ENCODE measurements around the gene TAOK1. TPM values are rescaled to one million over a fixed set of nuclear protein-coding genes. Genes with fewer than 3 reads are reported as not detected.

TAOK1 gene
- total and polyA plus RNA-seq, 2 experiments from 2014 or later, result 5.2 to 46.1 TPM

GRCh38 chr17:29560316-29560715, 170.2 kb downstream of the TAOK1 start:
- no peak overlapping the region for H3K4me2 ChIP-seq
- TF ChIP-seq EZH2phosphoT487 (IDR thresholded peaks at IDR 0.05; ENCODE audit: low read depth, severe bottlenecking, unreplicated experiment), result no peak
- TF ChIP-seq CTCF (IDR thresholded peaks at IDR 0.05; ENCODE audit: poor library complexity), result no peak
- no peak for TF ChIP-seq EZH2 (IDR thresholded peaks at IDR 0.05; ENCODE audit: borderline replicate concordance)
- no peak overlapping the region for H3K27ac ChIP-seq
- no peaks in the 10 kb centered on the region for H3K9me3 ChIP-seq (ENCODE audit: low read depth)
- H3K9me2 ChIP-seq (replicated peaks; ENCODE audit: insufficient read depth), result no peaks in the 10 kb centered on the region
- H3K36me3 ChIP-seq (replicated peaks; ENCODE audit: insufficient read depth, low read depth), result no peaks in the 10 kb centered on the region
- H3K27me3 ChIP-seq, result no peaks in the 10 kb centered on the region
- WGBS (ENCODE audit: low lambda C conversion rate, missing lambda C conversion rate), result 73% methylated on average over 6 of the region's 6 CpGs
- peaks cover 13% of the 10 kb centered on the region for H3K4me1 ChIP-seq (ENCODE audit: insufficient read depth)
- no peaks in the 10 kb centered on the region for H4K20me1 ChIP-seq (ENCODE audit: insufficient read depth, poor library complexity, severe bottlenecking)
- DNase-seq (ENCODE audit: low spot score), result no peak
- no peak overlapping the region for H2AFZ ChIP-seq
- H3K4me3 ChIP-seq, result no peak overlapping the region
- H3K79me2 ChIP-seq, result peaks cover 8% of the 10 kb centered on the region

- Histone ChIP-seq H3K36me3 (replicated peaks; ENCODE audit: insufficient read depth, low read depth) (no peaks in the 10 kb centered on the region), H3K4me2 (peak overlapping the region; percentile 17), H3K9me3 (ENCODE audit: low read depth) (no peaks in the 10 kb centered on the region), H4K20me1 (ENCODE audit: insufficient read depth, poor library complexity, severe bottlenecking) (no peaks in the 10 kb centered on the region), H3K27me3 (no peaks in the 10 kb centered on the region), H3K9me2 (replicated peaks; ENCODE audit: insufficient read depth) (no peaks in the 10 kb centered on the region), H2AFZ (no peak overlapping the region), H3K27ac (no peak overlapping the region), H3K79me2 (peaks cover 8% of the 10 kb centered on the region), H3K4me3 (no peak overlapping the region), H3K4me1 (ENCODE audit: insufficient read depth) (peaks cover 22% of the 10 kb centered on the region)
- WGBS (ENCODE audit: low lambda C conversion rate, missing lambda C conversion rate), result 89% methylated on average over 17 of the region's 17 CpGs
- no peak for DNase-seq (ENCODE audit: low spot score)
- TF ChIP-seq EZH2 (IDR thresholded peaks at IDR 0.05; ENCODE audit: borderline replicate concordance) (no peak), CTCF (IDR thresholded peaks at IDR 0.05; ENCODE audit: poor library complexity) (no peak), EZH2phosphoT487 (IDR thresholded peaks at IDR 0.05; ENCODE audit: low read depth, severe bottlenecking, unreplicated experiment) (no peak)
These were observed 171.7 kb downstream of the TAOK1 start for GRCh38 chr17:29561554-29562517.

- no peak overlapping the region for H3K27ac ChIP-seq
These were observed 172.5 kb downstream of the TAOK1 start for GRCh38 chr17:29562615-29563014.

More at GRCh38 chr17:29562615-29563014, 172.5 kb downstream of the TAOK1 start:
- H3K9me3 ChIP-seq (ENCODE audit: low read depth), result no peaks in the 10 kb centered on the region
- peaks cover 22% of the 10 kb centered on the region for H3K4me1 ChIP-seq (ENCODE audit: insufficient read depth)
- H3K4me2 ChIP-seq, result no peak overlapping the region
- TF ChIP-seq EZH2phosphoT487 (IDR thresholded peaks at IDR 0.05; ENCODE audit: low read depth, severe bottlenecking, unreplicated experiment), result no peak
- TF ChIP-seq CTCF (IDR thresholded peaks at IDR 0.05; ENCODE audit: poor library complexity), result no peak
- TF ChIP-seq EZH2 (IDR thresholded peaks at IDR 0.05; ENCODE audit: borderline replicate concordance), result no peak
- no peak overlapping the region for H2AFZ ChIP-seq
- no peak for DNase-seq (ENCODE audit: low spot score)
- 93% methylated on average over 18 of the region's 18 CpGs for WGBS (ENCODE audit: low lambda C conversion rate, missing lambda C conversion rate)
- H3K4me3 ChIP-seq, result no peak overlapping the region
- H4K20me1 ChIP-seq (ENCODE audit: insufficient read depth, poor library complexity, severe bottlenecking), result no peaks in the 10 kb centered on the region
- peaks cover 8% of the 10 kb centered on the region for H3K79me2 ChIP-seq
- no peaks in the 10 kb centered on the region for H3K36me3 ChIP-seq (replicated peaks; ENCODE audit: insufficient read depth, low read depth)
- H3K9me2 ChIP-seq (replicated peaks; ENCODE audit: insufficient read depth), result no peaks in the 10 kb centered on the region
- H3K27me3 ChIP-seq, result no peaks in the 10 kb centered on the region

Measured in hepatocyte (in vitro differentiated cells).